ENCODE data around the gene FBXO21. TPM values are rescaled to one million over a fixed set of nuclear protein-coding genes. Genes with fewer than 3 reads are reported as not detected.

The FBXO21 gene
- total and polyA plus RNA-seq, 8 donors: 7.4 to 494 (median 32.2) TPM

DNA sequence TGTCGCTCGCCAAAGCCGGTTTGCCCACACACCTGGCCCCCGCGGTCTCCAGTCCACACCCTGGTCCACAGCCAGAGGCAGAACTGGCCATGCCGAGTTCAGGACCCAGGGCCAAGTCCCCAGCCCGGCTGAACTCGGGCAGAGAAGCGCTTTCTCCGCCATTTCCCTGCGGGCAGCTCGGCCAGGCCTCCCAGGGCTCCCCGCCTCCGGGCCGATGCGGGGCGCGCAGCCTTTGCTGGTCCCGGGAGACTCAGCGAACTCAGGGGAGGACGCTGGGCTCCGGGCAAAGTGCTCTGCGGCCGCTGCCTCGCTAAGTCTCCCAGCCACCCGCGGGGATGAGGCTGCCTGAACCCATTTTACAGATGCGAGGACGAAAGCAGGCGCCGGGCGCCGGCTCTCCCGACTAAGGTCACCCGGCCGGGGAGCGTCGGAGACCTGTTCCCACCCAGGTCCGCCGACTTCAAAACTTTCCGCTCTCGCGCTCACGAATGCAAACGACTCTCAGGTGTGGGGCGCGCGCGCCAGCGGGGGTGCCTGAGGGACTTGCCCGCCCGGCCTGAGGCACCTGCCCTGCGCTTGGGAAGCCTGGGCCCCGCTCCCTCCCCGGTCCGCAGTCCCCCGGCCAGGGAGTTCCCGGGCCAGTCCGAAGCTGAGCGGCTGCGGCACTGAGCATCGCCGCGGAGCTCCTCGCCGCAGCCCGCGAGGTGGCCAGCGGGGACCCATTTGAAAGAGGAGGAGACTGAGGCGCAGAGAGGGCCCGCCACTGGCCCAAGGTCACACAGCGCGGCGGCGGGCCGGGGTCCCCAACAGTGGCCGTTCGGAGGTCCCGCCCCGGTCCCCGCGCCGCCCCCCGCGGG lies 91.7 kb downstream of the FBXO21 start:
- Histone ChIP-seq H3K36me3 (no peaks in the 10 kb centered on the region), H3K4me3 (peak overlapping the region; percentile 63 to 96 (median 79)), H3K4me1 (peaks cover 40 to 68% (median 63%) of the 10 kb centered on the region in 4 donors), H3K27ac (peak overlapping the region; percentile 76 to 90 (median 85)), H3K27me3 (peaks cover 0 to 58% (median 19%) of the 10 kb centered on the region in 3 donors), H3K9me3 (no peaks in the 10 kb centered on the region)
- TF ChIP-seq CTCF (IDR thresholded peaks at IDR 0.05): no peak
- no peak for TF ChIP-seq POLR2A (IDR thresholded peaks at IDR 0.05)
- TF ChIP-seq POLR2AphosphoS5 (IDR thresholded peaks at IDR 0.05): no peak
- TF ChIP-seq EP300 (IDR thresholded peaks at IDR 0.05): no peak
- WGBS, 5 donors: 1 to 3% (median 1%) methylated on average over 42 to 85 of the region's 85 CpGs
- intact Hi-C loops (cut with DNase I; ENCODE audit: low total_unique reads): no loop called here
- DNase-seq: peak; percentile 58 to 75

DNA sequence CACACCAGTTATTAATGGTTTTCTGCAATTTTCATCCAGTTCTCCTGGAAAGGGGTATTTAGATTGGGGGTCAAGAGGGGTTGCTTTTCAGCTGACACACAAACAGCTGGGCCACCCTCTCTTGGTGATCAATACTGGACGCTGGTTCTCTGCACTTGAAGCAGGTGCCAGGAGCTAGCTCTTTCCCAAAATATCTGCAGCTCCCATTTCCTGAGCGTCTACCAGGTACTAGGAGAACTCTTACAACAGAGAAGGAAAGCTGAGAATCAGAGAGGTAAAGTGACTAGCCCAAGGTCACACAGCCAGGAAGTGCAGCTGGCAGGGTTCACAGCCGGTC lies 92.3 kb downstream of the FBXO21 start:
- WGBS, 5 donors: 12 to 24% (median 21%) methylated on average over 3 of the region's 3 CpGs
- peak overlapping the region; percentile 76 to 90 (median 85) for H3K27ac ChIP-seq
- peaks cover 0 to 58% (median 19%) of the 10 kb centered on the region in 3 donors for H3K27me3 ChIP-seq
- peaks cover 0 to 6% (median 0%) of the 10 kb centered on the region in 4 donors for H3K36me3 ChIP-seq
- intact Hi-C loops (cut with DNase I; ENCODE audit: low total_unique reads): no loop called here
- no peak for TF ChIP-seq POLR2A (IDR thresholded peaks at IDR 0.05)
- no peak for TF ChIP-seq EP300 (IDR thresholded peaks at IDR 0.05)
- TF ChIP-seq POLR2AphosphoS5 (IDR thresholded peaks at IDR 0.05): no peak
- no peak for TF ChIP-seq CTCF (IDR thresholded peaks at IDR 0.05)
- peak overlapping the region; percentile 63 to 96 (median 79) for H3K4me3 ChIP-seq
- no peaks in the 10 kb centered on the region for H3K9me3 ChIP-seq
- DNase-seq: no peak
- peaks cover 46 to 74% (median 68%) of the 10 kb centered on the region in 4 donors for H3K4me1 ChIP-seq

DNA sequence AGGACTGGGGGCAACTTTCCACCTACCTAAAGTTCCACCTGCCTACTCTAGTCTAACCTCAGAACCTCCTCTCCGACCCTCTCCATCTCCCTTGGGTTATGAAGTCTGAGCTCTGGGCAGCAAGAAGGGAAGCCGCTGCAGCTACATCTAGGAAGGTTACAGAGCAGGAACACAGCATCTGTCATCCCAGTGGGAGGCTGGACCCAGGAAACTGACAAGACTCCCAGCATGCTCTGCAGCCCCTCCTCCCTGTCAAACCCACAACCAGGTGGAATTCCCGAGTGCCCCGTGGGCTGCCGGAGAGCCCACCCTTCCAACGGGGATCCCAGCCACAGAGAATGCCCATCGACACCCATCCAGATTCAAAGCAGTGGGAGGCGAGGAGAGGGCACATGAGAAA lies 93.1 kb downstream of the FBXO21 start:
- no peak for DNase-seq
- peaks cover 0 to 51% (median 19%) of the 10 kb centered on the region in 3 donors for H3K27me3 ChIP-seq
- H3K27ac ChIP-seq: peak overlapping the region; percentile 20 to 90 (median 52)

More for the DNA sequence above, 93.1 kb downstream of the FBXO21 start:
- no peaks in the 10 kb centered on the region for H3K9me3 ChIP-seq
- intact Hi-C loops (cut with DNase I; ENCODE audit: low total_unique reads): no loop called here
- peak overlapping the region in 3 of 4 donors; percentile 72 to 96 (median 86) for H3K4me3 ChIP-seq
- TF ChIP-seq POLR2AphosphoS5 (IDR thresholded peaks at IDR 0.05) (no peak), CTCF (IDR thresholded peaks at IDR 0.05) (no peak)
- H3K36me3 ChIP-seq: peaks cover 0 to 7% (median 0%) of the 10 kb centered on the region in 4 donors
- H3K4me1 ChIP-seq: peaks cover 51 to 82% (median 77%) of the 10 kb centered on the region in 4 donors
- 19 to 45% (median 24%) methylated on average over 8 of the region's 8 CpGs for WGBS, 5 donors

All from stomach (tissue), 9 donors.